Measurements from ENCODE around the gene ULK3.

The ULK3 gene

DNA sequence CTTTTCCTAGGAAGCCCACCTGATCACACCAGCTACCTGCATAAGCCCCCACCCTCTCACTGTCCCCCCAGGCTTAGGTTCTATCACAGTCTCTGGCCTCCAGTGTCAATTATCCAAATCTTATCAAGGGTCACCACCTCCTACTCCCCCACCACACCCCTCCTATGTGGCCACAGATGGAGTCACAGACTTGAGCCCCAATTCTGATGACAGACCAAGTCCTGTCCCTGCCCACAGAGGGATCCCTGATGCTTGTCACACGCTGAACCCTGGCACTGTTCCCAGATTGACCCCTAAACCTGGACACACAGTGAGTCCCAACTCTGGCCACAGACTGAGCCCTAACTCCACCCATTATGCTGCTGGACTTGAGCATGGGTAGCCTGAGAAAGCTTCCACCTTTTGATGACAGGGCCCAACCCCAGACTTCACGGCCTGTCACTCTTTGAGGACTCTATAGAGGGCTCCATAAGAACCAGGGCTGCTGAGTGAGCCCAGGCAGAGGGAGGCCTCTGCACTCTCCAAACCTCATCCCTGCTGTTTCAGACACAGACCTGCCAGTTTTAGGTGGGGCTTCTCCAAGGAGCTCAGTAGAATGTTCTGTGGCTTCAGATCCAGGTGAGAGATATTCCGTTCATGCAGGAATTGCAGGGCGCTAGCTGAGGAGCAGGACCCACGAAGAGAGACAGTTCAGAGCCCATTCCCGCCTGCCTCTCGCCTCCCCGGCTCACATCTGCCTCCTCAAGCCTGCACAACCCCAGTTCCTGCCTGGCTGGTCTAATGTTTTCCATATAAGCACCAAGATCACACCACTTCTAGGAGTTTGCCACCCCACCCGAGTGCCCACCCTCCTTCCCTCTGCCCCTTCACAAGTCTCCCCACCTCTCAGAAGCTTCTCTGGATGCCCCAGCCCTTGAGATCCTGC is 1.8 kb downstream of the ULK3 start:
- no peak for DNase-seq (ENCODE audit: low read depth)

DNA sequence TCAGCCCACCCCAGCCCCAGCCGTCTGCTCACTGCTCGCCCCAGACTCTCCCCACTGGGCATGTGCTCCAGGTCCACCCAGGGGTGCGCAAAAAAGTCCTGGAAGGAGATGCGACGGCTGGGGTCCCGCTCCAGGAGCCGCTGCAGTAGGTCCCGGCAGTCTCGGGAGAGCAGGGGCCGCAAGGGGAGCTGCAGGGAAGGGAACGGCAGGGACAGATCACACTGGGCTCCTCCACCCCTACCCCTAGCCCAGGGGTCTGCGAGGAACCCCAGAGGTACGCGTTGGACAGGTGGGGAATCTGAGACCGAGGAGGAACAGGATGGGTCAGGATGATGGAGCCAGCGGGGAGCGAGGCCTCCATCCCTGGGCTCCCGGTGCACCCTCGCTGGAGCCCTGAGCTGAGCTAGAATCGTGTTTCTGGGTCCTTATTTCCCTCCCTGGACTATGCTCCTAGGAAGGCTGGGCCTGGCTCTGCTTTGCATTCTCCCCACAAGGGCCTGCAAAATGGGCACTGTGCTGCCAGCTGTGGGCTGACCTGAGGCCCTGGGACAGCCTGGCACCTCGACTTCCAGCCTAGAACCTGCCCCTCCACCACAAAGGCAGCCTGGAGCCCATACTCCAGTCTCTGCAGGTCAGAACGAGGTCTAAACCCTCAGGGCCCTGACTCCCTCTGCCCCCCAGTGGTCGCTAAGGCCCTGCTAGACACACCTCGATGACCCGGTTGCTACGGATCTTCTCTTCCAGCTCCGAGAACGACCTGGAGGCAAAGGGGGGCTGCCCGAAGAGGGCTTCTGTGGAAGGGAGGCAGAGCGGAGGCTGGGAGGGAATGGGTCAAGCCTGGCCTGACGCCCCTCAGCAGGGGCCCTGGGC is 3.2 kb downstream of the ULK3 start:
- no peak for DNase-seq (ENCODE audit: low read depth)

DNA sequence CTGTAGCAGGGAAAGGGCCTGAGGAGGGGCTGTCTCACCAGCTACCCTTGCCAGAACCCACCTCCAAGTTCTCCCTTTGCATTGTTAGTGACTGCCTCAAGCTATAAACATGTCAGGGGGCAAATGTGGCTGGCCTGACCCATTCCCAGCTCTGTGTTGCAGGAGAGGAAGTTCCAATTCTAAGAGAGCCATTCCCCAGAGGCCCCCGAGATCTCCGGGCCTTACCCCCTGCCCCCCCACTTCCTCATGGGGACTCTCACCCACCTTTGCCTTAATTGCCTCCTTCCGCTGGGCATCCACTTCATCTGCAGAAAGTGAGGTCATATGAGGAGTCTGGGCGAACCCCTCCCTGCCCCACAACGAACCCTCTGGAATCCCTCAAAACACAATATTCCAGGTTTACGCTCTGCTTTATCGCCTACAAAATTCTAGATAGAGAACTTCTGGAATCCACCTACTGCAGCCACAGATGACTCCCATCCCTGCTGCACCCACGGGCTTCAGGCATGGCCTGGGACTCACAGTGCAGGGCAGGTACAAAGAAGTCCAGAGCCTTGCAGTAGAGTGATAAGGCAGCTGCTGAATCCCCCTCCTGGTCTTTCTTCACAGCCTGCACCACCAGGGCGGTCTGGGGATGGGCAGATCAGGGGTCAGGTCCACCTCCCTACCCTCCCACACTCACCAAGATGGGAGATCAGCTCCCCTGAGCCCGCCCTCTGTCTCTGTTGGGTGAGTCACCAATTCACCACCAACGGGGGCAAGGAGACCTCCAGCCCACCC is 4.0 kb downstream of the ULK3 start:
- no peak for DNase-seq (ENCODE audit: low read depth)

DNA sequence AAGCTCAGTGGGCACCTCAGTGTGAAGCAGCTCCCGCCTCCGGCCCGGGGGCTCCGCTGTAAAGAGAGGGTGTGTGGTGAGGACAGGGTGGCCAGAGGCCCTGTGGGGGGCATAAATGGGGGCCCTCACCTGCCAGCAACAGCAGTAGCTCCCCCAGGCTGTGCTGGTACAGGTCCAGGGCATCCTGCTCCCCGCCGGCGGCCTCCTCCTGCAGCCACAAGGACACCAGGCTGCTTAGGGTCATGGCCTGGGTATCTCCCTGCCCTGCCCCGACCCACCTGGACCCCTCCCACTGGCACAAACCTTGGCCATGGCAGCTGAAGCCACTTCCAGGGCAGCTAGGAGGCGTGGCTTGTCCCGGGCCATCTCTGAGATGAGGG is 4.8 kb downstream of the ULK3 start:
- no peak for DNase-seq (ENCODE audit: low read depth)

DNA sequence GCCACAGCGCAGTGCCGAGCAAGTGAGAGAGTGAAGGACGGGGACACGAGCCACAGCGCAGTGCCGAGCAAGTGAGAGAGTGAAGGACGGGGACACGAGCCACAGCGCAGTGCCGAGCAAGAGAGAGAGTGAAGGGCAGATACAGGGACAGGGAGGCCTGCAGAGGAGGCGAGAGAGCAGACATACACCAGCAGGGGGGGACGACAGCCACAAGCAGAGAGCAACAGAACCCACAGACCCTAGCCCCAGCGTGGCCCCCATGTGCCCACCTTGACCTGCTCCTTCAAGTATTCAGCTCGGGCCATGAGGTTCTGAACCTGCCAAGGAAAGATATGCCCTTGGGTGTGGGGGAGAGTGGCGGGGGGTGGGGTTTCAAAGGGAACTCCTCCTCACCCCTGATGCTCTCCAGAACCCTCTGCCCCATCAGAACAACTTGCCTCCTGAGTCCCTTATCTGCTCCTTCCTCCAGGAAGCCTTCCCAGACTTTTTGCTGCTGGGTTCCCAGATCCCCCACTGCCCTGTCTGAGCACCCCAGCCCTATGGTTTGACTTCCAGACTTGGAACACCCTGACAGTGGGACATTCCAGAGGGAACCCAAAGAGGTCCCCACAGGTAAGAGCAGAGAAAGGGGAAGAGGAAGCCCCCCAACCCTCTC is 5.3 kb downstream of the ULK3 start:
- DNase-seq (ENCODE audit: low read depth): no peak

DNA sequence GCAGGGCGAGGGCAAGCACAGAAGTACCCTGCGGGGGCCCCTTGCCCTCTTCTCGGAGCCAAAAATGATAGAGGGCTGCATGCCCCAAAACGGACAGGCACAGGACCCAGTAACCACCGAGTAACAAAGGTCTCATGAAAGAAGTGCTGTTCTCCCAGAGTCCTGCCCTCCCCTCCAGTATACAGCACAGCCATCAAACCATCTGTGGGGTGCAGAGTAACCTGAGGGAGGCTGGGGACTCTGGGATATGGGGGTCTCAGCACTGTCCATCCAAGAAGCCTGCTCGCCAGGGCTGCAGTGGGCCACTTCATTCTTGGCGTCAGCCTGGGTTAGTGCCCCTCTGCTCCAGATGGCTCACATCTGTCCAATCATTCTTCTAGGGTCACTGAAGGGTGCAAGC is 6.1 kb downstream of the ULK3 start:
- DNase-seq (ENCODE audit: low read depth): no peak

DNA sequence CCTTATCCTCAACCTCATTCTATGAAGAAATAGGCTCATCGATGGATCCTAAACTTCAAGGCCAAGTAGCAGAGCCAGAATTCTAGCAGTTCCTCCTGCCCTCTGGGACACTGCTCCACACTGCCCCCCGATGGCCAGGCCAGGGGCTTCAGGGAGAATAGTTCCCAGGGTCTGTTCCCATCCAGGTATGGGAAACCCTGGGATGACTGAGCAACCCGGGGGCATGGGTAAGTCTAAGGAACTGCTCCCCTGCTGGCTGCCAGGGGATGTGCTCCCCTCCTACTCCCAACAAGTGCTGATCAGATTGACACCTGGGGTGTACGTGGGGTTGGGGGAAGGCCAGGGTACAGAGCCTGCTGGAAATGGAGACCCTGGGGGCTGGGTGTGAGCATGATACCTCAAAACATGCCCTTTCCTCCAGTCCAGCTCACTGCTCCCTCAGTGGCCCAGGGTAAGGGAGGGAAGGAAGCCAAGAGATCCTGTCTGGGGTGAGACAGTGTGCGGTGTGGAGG is 7.6 kb downstream of the ULK3 start:
- DNase-seq (ENCODE audit: low read depth): peak; percentile 53

DNA sequence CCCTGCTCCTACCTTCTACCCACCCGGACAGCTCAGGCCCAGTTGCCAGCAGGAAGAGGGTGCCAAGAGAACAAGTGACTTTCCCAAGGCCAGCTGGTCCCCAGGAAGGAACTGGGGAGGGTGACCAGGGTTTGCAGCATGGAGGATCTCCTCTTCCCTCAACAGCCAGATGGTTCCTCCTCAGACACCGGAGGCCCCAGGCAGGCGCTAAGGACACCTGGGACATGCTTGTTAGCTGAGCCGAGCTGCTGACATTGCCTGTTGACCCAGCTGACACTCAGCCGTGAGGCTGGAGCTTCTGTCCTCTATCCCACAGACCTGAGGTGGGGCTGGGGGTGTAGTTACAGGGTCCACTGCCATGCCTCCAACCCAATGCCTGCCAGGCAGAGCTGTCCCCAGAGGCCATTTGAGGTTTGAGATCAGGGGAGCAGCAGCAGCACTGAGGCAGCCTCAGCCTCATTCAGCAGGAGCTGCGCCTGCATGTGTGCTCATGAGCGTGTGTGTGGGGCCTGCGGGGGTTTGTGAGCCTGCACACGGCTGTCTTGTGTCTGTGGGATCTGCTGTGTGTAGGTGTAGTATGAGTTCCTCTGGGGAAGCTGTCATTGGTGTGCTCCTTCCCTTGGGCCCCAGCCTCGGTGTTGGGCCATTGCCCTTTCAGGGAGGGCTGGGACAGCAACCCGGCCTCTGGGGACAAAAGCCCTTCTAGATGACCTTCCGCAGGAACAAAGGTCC is 9.4 kb downstream of the ULK3 start:
- DNase-seq (ENCODE audit: low read depth): no peak

DNA sequence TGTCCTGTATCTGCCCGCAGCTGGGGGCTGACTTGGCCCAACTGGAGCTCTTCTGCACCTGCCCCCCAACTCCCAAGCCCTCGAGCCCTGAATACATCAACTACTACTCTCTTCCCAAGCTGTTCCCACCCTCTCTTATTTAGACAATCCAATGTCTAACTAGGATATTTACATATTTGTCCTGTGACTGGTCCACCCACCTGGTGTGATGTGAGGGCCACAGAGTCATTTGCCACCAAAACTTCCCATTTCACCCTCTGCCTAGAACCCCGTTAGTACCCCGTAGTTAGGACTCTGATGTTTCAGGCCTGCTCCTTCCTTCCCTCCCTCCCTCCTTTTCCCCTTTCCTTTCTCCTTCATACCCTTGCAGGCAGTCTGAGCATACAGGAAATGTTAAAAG is 10.1 kb downstream of the ULK3 start:
- no peak for DNase-seq (ENCODE audit: low read depth)

DNA sequence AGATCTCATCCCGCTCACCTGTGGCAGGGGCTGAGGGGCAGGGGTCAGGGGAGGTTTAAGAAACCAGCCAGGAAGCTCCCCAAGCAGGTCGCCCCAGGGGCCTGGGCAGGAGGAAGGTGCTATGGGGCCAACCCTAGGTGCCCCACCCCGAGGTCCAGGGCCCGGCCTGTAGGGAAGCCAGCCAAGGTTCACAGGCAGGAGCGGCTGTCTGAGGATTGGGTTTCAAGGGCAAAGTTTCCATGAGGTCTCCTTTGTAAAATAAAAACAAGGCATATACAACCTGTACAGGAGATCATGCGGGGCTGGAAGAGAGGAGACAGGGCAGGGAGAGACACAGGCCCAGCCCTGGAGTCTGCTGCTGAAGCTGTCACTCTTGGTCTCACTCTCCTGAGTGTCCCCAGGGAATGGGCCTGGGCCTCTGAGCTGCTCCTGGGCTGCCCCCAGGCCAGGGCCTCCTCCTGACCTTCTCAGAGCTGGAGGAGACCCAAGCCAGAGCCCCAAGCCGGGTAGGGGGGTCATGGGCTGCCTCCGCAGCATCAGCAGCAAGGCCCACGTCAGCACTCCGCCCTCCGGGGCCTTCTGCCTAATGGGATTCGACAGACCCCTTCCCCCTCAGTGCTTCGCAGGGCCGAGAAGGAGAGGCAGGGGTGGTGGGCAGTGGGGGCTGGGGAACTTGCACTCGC is 11.0 kb downstream of the ULK3 start:
- no peak for DNase-seq (ENCODE audit: low read depth)

DNA sequence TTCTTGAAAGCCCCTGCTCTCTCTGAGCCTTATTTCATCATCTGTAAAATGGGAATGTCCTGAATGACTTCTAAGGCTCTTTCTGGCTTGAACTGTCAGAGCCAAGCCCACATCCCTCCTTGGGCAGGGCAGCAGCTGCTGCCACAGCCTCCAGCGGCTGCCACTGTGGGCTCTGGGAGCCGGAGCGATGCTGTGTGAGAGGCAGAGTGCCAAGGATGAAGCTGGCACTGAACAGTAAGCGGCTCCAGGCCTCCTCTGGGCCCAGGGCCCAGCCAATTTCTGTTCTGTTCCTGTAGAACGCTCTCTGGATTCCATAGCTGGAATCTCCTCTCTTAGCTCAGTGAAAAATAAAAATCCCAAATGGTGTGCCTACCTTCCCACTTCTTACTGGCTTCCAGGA is 12.1 kb downstream of the ULK3 start:
- no peak for DNase-seq (ENCODE audit: low read depth)

DNA sequence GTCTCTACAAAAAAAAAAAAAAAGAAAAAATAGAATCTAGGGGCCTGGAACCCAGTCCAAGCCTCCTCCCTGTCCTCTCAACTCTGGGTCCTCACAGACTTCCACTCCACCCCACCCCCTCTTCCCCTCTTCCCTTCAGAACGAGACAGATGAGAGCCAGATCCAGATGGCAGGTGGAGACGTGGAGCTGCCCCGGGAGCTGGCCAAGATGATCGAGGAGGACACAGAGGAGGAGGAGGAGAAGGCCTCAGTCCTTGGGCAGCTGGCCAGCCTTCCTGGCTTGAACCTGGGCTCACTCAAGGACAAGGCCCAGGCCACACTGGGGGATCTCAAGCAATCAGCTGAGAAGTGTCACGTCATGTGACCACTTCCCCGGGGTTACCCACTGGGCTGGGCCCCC is 13.0 kb downstream of the ULK3 start:
- no peak for DNase-seq (ENCODE audit: low read depth)

DNA sequence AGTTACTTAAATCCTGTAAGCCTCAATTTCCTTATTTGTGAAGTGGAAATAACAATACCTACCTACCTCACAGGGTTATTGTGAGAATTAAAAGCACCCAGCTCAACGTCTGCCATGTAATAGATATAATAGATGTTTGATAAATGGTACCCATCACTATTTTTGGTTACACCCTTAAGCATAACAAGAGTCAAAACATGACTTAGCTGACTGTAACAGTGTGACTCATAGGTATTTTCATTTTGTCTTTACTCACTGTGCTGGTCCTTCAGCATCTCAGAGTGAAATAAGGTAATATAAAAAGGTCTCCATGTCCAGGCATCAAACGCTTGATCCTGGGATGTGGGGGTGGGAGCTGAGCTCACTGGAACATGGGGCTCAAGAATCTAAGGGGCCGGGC is 13.5 kb downstream of the ULK3 start:
- DNase-seq (ENCODE audit: low read depth): peak; percentile 17

DNA sequence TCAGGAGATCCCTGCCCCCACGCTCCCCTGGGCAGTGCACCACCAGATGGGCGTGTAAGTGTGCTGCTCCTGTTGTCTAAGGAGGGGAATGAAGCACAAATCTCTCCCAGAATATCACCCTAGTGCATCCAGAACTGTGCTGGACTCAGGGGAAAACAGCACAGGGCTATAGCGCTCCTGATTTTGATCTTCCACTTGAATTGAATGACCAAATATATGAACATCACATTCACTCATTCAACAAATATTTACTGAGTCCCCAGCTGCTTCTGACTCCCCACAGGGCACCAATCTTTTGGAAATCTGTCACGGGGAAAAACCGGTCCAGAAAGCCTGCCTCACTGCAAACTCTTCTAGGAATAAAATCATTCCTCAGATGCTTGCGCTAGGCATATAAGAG is 14.1 kb downstream of the ULK3 start:
- DNase-seq (ENCODE audit: low read depth): no peak

DNA sequence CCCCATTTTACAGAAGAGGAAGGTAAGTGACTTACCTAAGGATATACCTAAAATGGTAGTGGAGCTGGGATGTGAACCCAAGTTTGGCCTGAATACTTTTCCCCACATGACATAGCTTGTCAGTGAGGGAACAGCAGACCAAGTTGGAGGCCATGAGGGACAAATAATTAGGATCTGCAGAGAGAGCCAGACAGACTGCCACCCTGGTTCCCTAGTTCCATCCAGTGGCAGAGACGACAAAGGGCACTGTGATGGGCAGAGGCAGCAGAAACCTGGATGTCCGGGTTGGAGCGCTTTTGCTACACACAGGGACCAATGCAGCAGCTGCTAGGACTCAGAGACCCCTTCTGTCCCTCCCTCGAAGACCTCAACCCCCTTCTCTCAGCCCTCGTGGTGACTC is 15.3 kb downstream of the ULK3 start:
- DNase-seq (ENCODE audit: low read depth): no peak

DNA sequence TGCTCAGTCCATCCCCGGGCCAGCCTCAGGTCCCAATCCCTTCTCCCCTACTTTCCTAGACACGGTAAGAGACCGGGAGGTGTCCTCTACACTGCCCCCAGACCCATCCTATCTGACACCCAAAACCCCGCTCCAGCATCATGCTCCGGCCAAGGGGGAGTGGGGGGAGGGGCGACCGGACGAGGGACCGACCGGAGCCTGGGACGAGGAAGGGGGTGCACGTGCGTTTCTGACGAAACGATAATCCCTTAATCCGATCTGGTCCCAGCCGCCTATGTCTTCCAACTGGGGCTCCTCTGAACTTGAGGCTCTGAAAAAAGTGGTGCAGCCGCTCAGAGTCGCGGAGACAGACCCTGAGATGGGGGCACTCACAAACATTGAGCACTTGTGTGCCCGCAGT is 16.0 kb downstream of the ULK3 start:
- DNase-seq (ENCODE audit: low read depth): no peak

DNA sequence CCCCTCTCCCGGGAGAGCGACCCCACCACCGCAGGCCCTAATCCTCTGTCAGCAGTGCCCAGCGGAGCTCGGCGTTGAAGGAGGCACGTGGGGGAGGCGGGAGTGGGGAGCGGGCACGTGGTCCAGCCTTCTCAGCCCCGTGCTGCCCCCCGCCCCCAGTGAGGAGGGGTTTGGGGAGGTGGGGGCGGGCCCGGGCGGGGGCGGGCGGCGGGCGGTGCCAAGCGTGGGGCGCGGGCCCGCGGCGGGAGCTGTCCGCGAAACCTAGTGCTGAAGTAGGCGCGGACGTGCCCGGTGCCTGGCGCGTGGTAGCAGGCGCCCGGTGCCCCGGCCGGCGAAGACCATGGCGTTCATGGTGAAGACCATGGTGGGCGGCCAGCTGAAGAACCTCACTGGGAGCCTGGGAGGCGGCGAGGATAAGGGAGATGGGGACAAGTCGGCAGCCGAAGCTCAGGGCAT is 16.6 kb downstream of the ULK3 start, which contains the start of gene CPLX3:
CPLX3 (plus strand) TSS at position 264 of the 456 bp plus-strand sequence; CDS start at position 341, 77 bp downstream.
- peak; percentile 30 for DNase-seq (ENCODE audit: low read depth)

DNA sequence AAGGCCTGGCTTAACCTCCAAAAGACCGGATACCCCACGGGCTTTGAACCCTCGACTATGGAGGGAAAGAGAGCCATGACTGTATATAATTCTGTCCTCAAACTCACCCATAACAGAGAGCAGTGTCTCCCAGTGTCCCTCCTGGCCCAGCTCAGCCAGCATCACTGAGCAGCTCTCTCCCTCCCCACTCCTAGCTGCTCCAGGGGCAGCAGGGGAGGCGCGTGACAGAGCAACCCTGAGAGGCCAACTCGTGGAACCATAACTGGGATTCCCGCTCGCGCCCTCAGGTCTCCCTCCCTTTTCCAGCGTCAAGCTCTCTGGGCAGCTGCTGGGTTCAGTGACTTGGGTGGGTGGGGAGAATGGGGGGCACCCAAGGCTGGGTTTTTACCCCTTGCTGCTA is 17.1 kb downstream of the ULK3 start:
- no peak for DNase-seq (ENCODE audit: low read depth)

DNA sequence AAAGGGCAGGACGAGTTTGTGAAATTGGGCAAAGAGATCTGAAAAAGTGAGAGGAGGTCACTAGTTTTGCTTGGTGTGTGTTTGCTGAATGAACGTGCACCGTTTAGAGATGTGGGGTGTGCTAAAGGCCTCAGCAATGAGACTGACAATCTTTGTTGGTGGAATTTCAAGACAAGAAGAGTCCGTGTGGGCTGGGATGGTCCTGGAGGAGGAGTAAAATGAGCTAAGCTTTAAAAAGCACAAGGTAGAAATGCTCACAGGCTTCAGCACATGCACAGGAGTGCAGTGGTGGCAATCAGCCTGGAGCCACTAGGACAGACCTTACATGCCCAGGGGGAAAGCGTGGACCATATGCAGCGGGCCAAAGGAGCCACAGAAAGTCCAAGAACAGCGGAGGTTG is 18.0 kb downstream of the ULK3 start:
- no peak for DNase-seq (ENCODE audit: low read depth)

DNA sequence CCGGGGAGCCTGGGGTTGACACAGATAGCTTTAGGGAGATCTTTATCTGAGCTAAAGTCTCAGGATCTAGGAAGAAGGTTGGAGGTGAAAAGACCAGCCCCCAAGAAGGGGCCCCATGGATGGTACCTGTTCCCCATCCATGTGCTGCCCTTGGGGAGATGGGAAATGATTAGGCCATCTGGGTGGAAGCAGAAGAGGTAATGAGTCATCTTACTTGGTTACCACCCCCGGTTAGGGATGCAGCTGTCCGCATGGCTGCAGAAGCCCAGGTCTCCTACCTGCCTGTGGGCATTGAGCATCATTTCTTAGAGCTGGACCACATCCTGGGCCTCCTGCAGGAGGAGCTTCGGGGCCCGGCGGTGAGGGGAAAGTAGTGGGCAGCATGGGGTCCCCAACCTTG is 19.6 kb downstream of the ULK3 start:
- DNase-seq (ENCODE audit: low read depth): no peak
